Measurements from ENCODE around the gene HYCC2. TPM values are rescaled to one million over a fixed set of nuclear protein-coding genes. Genes with fewer than 3 reads are reported as not detected.

HYCC2 gene
- total RNA-seq, 1 donor = 17.7 TPM

DNA sequence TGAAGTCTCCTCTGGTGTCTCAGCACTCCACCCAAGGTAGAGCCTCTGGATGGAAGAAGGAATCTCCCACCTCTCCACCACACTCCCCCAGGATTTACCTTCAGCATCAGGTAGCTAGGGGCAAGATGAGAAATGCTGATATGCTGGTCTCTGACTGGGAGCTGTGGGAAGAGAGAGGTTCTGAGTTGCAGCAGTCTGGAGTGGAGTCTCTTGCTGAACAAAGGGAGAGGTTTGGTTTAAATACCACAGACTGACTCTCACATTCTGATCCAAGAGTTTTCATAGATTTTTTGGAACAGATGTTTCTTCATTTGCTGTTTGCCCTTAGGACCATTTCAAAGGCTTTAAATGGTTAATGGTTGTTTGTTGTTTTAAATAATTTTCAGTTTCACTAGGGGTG lies 43.4 kb upstream of the HYCC2 start:
- TF ChIP-seq, protein P1, sequence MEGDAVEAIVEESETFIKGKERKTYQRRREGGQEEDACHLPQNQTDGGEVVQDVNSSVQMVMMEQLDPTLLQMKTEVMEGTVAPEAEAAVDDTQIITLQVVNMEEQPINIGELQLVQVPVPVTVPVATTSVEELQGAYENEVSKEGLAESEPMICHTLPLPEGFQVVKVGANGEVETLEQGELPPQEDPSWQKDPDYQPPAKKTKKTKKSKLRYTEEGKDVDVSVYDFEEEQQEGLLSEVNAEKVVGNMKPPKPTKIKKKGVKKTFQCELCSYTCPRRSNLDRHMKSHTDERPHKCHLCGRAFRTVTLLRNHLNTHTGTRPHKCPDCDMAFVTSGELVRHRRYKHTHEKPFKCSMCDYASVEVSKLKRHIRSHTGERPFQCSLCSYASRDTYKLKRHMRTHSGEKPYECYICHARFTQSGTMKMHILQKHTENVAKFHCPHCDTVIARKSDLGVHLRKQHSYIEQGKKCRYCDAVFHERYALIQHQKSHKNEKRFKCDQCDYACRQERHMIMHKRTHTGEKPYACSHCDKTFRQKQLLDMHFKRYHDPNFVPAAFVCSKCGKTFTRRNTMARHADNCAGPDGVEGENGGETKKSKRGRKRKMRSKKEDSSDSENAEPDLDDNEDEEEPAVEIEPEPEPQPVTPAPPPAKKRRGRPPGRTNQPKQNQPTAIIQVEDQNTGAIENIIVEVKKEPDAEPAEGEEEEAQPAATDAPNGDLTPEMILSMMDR (IDR thresholded peaks at IDR 0.05; ENCODE audit: insufficient read depth, low read depth, low read length) = no peak
- peak overlapping the region; percentile 77 for H3K4me3 ChIP-seq (ENCODE audit: low read depth, low read length)
- no peak for DNase-seq (ENCODE audit: low read depth)

DNA sequence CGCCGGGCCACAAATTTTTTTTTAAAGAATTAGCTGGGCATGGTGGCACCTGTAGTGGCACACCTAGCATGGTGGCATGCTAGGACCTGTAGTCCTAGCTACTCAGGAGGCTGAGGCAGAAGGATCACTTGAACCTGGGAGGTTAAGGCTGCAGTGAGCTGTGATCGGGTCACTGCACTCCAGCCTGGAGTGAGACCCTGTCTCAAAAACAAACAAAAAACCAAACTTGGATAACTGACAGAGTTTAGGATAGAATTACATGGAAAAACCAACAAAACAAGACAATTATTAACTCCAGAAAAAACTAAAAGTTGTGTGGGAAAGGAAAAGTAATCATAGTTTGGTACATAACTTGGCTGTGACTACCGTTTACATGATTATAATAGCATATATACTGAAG lies 42.9 kb upstream of the HYCC2 start:
- DNase-seq (ENCODE audit: low read depth) = no peak
- TF ChIP-seq, protein P1 (IDR thresholded peaks at IDR 0.05; ENCODE audit: insufficient read depth, low read depth, low read length) = no peak
- H3K4me3 ChIP-seq (ENCODE audit: low read depth, low read length) = no peak overlapping the region

DNA sequence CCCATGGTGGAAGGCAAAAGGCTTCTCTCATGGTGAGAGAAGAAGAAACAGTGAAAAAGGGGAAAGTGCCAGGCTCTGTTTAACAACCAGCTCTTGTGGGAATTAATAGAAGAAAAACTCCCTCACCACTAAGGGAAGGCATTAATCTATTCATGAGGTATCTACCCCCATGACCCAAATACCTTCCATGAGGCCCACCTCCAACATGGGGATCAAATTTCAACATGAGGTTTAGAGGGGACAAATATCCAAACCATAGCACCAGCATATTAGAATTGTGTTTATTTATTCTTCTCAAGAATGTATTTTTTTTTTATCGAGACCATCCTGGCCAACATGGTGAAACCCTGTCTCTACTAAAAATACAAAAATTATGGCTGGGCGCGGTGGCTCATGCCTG lies 39.6 kb upstream of the HYCC2 start:
- TF ChIP-seq, protein P1 (IDR thresholded peaks at IDR 0.05; ENCODE audit: insufficient read depth, low read depth, low read length) = no peak
- no peak for DNase-seq (ENCODE audit: low read depth)
- H3K4me3 ChIP-seq (ENCODE audit: low read depth, low read length) = no peak overlapping the region

DNA sequence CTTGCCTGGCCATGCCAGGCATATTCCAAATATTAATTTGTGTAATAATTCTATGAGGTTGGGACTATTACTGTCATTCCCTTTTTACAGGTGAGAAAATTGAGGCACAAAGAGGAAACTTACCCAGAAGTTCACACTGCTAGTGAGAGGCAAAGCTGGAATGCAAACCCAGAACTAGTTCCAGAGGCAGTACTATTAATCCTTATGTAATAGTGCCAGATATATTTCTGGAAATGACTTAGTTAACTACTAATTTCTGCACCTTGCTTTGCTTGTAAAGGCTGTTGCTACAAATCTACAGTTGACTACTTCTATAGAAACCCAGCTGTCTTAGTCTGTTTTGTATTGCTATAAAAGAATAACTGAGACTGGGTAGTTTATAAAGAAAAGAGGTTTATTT lies 39.1 kb upstream of the HYCC2 start:
- TF ChIP-seq, protein P1 (IDR thresholded peaks at IDR 0.05; ENCODE audit: insufficient read depth, low read depth, low read length) = no peak
- DNase-seq (ENCODE audit: low read depth) = no peak
- no peak overlapping the region for H3K4me3 ChIP-seq (ENCODE audit: low read depth, low read length)

DNA sequence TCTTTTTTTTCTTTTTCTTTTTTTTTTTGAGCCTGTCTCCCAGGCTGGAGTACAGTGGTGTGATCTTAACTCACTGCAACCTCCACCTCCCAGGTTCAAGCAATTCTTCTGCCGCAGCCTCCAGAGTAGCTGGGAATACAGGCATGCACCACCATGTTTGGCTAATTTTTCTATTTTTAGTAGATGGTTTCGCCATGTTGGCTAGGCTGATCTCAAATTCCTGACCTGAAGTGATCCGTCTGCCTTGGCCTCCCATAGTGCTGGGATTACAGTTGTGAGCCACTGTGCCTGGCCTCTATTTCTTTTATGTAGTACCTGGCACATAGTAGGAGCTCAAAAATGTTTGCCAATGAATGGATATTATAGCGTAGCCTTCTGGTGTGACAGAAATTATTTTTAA lies 37.7 kb upstream of the HYCC2 start:
- no peak for DNase-seq (ENCODE audit: low read depth)
- no peak overlapping the region for H3K4me3 ChIP-seq (ENCODE audit: low read depth, low read length)
- TF ChIP-seq, protein P1 (IDR thresholded peaks at IDR 0.05; ENCODE audit: insufficient read depth, low read depth, low read length) = no peak

DNA sequence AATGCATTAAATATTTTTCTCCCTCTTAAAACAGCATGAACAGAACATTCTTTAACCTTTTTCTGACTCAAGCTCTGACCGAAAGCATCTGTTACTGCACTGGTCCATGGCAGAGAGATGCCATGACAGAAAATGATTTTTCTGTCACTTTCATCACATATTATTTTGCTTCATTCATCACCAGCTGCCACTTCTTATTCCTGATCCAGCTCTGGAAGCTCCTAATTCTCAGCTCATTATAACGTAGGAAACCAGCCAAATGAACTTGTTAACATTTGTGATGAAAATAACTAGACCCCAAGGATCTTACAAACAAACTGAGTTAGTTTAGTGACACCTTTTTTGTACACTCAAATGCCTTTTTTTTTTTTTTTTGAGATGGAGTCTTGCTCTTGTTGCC lies 36.9 kb upstream of the HYCC2 start:
- no peak overlapping the region for H3K4me3 ChIP-seq (ENCODE audit: low read depth, low read length)
- DNase-seq (ENCODE audit: low read depth) = no peak
- TF ChIP-seq, protein P1 (IDR thresholded peaks at IDR 0.05; ENCODE audit: insufficient read depth, low read depth, low read length) = no peak

- no peak overlapping the region for H3K4me3 ChIP-seq (ENCODE audit: low read depth, low read length)
- DNase-seq (ENCODE audit: low read depth) = no peak
- TF ChIP-seq, protein P1 (IDR thresholded peaks at IDR 0.05; ENCODE audit: insufficient read depth, low read depth, low read length) = no peak
Measured at GRCh38 chr2:201107624-201108023, 36.2 kb upstream of the HYCC2 start.

Measured in fibroblast of villous mesenchyme (primary cell).